ENCODE measurements around the gene SYAP1. TPM values are rescaled to one million over a fixed set of nuclear protein-coding genes. Genes with fewer than 3 reads are reported as not detected.
"Not testable (repeated sequence)": the region's sequence is repeated elsewhere in the genome, so short reads cannot be mapped to it uniquely, and the experiment has no call there.

The SYAP1 gene
- total and polyA plus RNA-seq, 12 donors = 9.7 to 25.4 (median 16.8) TPM

DNA sequence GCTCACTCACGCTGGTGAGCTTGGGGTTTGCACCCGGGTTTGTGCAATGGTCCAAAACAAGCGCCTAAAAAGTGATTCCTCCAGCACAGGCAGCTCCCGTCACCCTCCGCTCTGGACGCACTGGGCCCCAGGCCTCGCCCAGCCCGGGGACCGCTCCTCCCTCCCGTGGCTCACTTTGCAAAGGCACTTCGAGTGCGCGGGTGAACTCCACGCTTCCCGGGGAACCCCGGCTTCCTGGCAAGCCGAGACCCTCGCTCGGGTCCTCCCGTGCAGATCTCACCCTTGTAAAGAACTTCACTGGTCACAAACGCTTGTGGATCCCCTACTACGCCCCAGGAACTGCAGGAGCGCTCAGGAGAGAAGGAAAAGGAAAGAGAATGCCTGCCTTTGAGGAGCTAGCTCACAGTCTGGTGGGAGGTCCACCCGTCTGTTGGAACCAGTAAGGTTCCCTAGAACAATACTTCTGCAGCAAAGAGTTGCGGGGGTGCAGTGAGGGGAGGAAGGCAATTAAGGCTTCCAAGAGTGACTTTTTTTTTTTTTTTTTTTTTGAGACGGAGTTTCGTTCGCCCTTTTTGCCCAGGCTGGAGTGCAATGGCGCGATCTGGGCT is 6.8 kb upstream of the SYAP1 start, which contains the start of gene CTPS2:
TSS of gene CTPS2 (minus strand) at position 122 of the 608 bp plus-strand sequence. CDS start 9,767 bp downstream, outside the sequence.
- Histone ChIP-seq H3K36me3 (peaks cover 0 to under 1% (median 0%) of the 10 kb centered on the region in 9 donors), H3K27me3 (peaks cover 0 to 60% (median 0%) of the 10 kb centered on the region in 7 donors), H3K4me3 (peak within 1 kb of the TSS; percentile 38 to 86 (median 78)), H3K9me3 (no peaks in the 10 kb centered on the region), H3K27ac (peak within 1 kb of the TSS; percentile 61 to 90 (median 82)), H3K4me1 (peaks cover 0 to 10% (median 0%) of the 10 kb centered on the region in 9 donors)
- intact Hi-C loops (cut with DNase I) = loop anchor here in 1 of 10 donors (10.0 kb wide), 1 partner anchor 152 kb away; no protein-coding TSS in a partner anchor
- DNase-seq (peak; percentile 40 to 62), ATAC-seq (peak; percentile 87 to 95 (median 92))
- WGBS, 2 donors = 6 to 13% methylated on average over 27 to 30 of the region's 30 CpGs
- TF ChIP-seq, protein P1, sequence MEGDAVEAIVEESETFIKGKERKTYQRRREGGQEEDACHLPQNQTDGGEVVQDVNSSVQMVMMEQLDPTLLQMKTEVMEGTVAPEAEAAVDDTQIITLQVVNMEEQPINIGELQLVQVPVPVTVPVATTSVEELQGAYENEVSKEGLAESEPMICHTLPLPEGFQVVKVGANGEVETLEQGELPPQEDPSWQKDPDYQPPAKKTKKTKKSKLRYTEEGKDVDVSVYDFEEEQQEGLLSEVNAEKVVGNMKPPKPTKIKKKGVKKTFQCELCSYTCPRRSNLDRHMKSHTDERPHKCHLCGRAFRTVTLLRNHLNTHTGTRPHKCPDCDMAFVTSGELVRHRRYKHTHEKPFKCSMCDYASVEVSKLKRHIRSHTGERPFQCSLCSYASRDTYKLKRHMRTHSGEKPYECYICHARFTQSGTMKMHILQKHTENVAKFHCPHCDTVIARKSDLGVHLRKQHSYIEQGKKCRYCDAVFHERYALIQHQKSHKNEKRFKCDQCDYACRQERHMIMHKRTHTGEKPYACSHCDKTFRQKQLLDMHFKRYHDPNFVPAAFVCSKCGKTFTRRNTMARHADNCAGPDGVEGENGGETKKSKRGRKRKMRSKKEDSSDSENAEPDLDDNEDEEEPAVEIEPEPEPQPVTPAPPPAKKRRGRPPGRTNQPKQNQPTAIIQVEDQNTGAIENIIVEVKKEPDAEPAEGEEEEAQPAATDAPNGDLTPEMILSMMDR (IDR thresholded peaks at IDR 0.05) = peak in 2 of 9 donors; percentile 14 to 16

DNA sequence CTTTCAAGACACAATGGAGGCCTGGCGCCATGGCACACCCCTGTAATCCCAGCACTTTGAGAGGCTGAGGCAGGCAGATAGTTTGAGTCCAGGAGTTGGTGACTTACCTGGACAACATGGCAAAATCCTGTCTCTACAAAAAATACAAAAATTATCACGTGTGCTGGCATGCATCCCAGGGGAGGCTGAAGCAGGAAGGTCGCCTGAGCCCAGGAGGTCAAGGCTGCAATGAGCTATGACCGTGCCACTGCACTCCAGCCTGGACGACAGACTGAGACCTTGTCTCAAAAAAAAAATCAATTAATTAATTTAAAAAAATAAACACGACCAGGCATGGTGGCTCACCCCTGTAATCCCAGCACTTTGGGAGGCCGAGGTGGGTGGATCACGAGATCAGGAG is 4.9 kb upstream of the SYAP1 start:
- H3K4me1 ChIP-seq = peaks cover 0 to 16% (median 0%) of the 10 kb centered on the region in 9 donors
- H3K27ac ChIP-seq = no peak overlapping the region
- intact Hi-C loops (cut with DNase I) = loop anchor here in 1 of 10 donors (10.0 kb wide), 1 partner anchor 150 kb away; no protein-coding TSS in a partner anchor
- H3K9me3 ChIP-seq = no peaks in the 10 kb centered on the region
- ATAC-seq = no peak
- TF ChIP-seq, protein P1 (IDR thresholded peaks at IDR 0.05) = no peak
- peaks cover 0 to 60% (median 0%) of the 10 kb centered on the region in 7 donors for H3K27me3 ChIP-seq
- WGBS, 2 donors = 88 to 93% methylated on average over 8 of the region's 8 CpGs
- DNase-seq = no peak
- H3K36me3 ChIP-seq = no peaks in the 10 kb centered on the region
- H3K4me3 ChIP-seq = no peak overlapping the region

DNA sequence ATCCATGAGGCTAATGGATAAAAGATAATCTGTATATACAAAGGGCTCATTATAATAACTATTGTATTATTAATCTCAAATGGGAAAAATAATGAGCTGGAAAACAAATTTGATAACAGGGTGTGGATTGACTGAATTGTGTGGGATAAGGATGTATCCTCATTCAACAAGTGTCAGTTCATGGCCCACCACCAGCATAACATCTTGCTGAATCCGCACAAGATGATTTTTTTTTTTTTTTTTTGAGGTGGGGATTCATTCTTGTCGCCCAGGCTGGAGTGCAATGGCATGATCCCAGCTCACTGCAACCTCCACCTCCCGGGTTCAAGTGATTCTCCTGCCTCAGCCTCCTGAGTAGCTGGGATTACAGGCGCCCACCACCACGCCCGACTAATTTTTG is 3.8 kb upstream of the SYAP1 start:
- H3K4me3 ChIP-seq, H3K9me3 ChIP-seq, H3K27ac ChIP-seq, H3K36me3 ChIP-seq, DNase-seq, ATAC-seq: not testable (repeated sequence)
- Histone ChIP-seq H3K27me3 (peaks cover 0 to 51% (median 0%) of the 10 kb centered on the region in 7 donors), H3K4me1 (peaks cover 0 to 22% (median 5%) of the 10 kb centered on the region in 9 donors)
- intact Hi-C loops (cut with DNase I) = loop anchor here in 3 of 10 donors (5.0 to 10.0 kb wide), 2 partner anchors 72 to 149 kb away; partner anchors contain the start of gene TXLNG (in 2 of the 3)
- 69 to 83% methylated on average over 1 to 2 of the region's 6 CpGs for WGBS, 2 donors

DNA sequence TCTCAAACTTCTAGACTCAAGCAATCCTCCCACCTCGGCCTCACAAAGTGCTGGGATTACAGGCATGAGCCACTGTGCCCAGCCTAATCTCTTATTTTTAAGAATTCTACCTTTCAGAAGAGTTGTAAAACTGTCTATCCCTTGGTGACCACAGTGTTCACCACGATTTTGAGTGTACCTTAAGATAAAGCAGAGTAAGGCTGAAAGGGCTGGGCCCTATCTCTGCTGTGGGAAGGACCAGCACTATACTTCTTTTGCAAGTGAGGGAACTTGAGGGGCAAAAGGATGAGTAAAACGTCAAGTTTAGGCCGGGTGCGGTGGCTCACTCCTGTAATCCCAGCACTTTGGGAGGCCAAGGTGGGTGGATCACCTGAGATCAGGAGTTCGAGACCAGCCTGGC is 3.0 kb upstream of the SYAP1 start:
- intact Hi-C loops (cut with DNase I) = loop anchor here in 3 of 10 donors (5.0 to 10.0 kb wide), 2 partner anchors 71 to 148 kb away; partner anchors contain the start of gene TXLNG (in 2 of the 3)
- Histone ChIP-seq H3K27me3 (peaks cover 0 to 43% (median 0%) of the 10 kb centered on the region in 7 donors), H3K4me1 (peaks cover 0 to 24% (median 5%) of the 10 kb centered on the region in 9 donors)
- not testable (repeated sequence) for H3K9me3 ChIP-seq, ATAC-seq, H3K4me3 ChIP-seq, H3K36me3 ChIP-seq, H3K27ac ChIP-seq, DNase-seq
- whole genome bisulfite sequencing, 2 donors = 87% methylated on average over 6 of the region's 6 CpGs

DNA sequence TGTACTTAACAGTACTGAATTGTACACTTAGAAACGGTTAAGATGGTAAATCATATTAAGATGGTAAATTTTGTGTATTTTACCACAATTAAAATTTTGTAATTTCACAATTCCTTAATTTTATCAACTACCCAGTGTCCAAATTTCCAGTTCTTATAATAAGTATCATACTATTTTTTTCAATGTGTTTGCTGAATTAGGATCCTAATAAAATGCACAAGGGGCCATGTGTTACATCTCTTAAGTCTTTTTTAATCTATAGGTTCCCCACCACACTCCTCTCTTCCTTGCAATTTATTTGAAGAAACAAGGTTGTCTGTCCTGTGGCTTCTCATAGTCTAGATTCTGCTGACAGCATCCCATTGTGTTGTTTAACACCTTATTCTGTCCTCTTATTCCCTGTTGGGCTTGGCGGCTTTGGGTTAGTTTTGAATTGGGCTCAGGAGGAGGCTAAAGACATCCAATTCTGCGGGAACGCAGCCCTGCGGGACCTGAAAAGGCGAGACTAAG is 533 bp upstream of the SYAP1 start:
- Histone ChIP-seq H3K9me3 (no peaks in the 10 kb centered on the region), H3K27ac (peak overlapping the region; percentile 66 to 97 (median 94)), H3K27me3 (peaks cover 0 to 19% (median 0%) of the 10 kb centered on the region in 7 donors), H3K4me1 (peaks cover 0 to 32% (median 5%) of the 10 kb centered on the region in 9 donors), H3K36me3 (peaks cover 0 to 2% (median 0%) of the 10 kb centered on the region in 9 donors), H3K4me3 (peak overlapping the region; percentile 38 to 84 (median 73))
- WGBS, 2 donors = 11 to 13% methylated on average over 6 of the region's 6 CpGs
- ATAC-seq (no peak), DNase-seq (no peak)
- TF ChIP-seq, protein P1 (IDR thresholded peaks at IDR 0.05) = no peak
- intact Hi-C loops (cut with DNase I) = loop anchor here in 3 of 10 donors (5.0 to 10.0 kb wide), 2 partner anchors 68 to 146 kb away; partner anchors contain the start of gene TXLNG (in 2 of the 3)

All from heart right ventricle (tissue), 16 donors.